GM15510 (cell line): Measurements from ENCODE around the gene TNS3.

Experiments
- POLR2A ChIP-seq: IDR thresholded peaks from 3 replicates; pipeline ENCODE4 v1.6.1; 2011; ENCODE audit warnings: borderline replicate concordance; ENCODE audit not compliant: insufficient read length; ENCODE audit errors: extremely low read depth

The TNS3 gene

DNA sequence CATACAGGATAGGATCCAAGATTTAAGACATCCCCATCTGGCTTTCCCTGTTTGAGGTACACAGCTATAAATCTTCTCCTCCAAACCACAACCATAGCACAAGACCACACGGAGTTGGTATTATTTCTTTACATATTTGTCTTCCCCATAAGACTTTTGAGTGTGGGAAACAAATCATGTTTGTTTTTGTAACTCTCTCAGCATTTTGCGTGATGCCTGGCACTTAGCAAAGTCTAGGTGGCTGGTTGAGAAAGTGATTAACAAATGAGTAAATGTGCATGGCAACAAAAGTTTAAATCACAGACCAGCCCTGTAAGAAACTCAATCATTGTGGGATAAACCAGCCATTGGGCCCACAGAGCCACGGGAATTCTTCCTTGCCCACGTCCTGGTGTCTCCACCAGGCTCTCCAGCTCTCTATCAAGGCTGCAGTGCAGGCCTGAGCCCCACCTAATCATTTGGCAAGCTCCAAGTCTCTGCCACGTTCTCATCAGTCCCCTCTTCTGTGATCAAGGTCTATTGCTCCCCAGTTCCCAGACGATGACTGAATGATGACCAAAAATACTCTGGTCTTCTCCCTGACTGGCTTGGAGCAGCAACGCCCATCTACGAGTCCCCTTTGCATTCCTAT is 317.8 kb downstream of the TNS3 start:
- TF ChIP-seq POLR2A: no peak

DNA sequence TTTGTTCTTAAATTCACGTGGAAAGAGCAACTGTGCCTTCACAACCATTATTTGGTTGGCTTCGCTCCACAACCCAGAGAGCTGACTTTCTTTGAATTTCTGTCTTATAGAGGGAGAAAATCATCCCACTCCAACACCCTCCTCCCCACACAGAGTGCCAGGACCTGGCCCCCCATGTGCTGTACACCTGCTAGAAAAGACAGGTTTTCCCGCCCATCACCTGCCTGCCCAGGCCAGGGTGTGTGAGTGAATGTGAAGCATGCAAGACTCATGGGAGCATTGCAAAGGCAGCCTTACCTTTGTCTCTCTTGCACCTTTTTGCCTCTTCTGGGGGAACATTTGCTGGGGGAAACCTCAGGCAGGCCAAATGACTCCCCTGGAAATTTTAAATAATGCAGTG is 319.0 kb downstream of the TNS3 start:
- TF ChIP-seq POLR2A: no peak

DNA sequence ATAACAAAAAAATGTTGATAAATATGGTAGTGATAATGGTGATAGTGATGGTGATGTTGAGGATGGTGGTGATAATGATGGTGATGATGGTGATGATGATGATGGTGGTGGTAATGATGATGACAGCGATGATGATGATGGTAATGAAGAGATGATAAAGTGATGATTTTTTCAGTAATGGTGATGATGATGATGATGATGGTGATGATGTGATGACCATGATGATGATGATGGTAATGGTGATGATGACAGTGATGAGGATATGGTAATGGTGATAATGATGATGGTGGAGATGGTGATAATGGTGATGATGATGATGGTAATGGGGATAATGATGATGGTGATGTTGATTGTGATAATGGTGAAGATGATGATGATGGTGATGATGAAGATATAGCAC is 321.6 kb downstream of the TNS3 start:
- TF ChIP-seq POLR2A: no peak

DNA sequence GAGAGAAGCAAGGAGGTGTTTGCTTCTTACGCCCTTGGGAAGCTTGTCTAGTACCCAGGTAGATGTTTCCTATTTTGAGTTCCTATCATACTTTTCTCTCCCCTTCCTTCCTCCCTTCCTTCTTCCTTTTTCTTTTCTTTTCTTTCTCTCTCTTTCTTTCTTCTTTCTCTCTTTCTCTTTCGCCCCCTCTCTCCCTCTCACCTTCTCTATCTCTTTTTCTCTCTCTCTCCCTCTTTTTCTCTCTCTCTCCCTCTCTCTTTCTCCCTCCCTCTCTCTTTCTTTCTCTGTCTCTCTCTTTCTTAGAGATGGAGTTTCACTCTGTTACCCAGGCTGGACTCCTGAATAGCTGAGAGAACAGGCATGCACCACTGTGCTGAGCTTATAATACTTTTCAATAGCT is 322.2 kb downstream of the TNS3 start:
- TF ChIP-seq POLR2A: no peak

GRCh38 chr7:47258798-47259197 is 323.1 kb downstream of the TNS3 start:
- TF ChIP-seq POLR2A: no peak

GRCh38 chr7:47256016-47256415 is 325.9 kb downstream of the TNS3 start:
- no peak for TF ChIP-seq POLR2A

DNA sequence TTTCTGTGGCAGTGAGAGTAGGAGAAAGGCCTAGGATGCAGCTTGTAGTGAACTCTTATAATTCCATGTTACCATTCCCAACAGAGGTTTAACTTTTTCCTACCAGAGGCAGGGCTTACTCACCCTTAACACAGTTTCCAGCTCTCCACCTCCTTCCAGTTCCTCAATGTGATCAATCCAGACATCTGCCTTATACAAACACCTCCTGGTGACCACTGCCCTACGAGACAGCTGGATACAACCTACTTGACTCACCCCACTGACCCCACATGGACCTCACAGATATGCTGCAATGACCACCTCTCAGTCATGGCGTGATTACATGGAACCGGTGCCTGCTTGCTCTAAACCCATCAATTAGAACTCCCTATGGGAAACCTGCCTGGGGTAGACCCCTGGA is 326.5 kb downstream of the TNS3 start:
- no peak for TF ChIP-seq POLR2A

- TF ChIP-seq POLR2A: no peak
Measured at GRCh38 chr7:47255007-47255406, 326.9 kb downstream of the TNS3 start.

DNA sequence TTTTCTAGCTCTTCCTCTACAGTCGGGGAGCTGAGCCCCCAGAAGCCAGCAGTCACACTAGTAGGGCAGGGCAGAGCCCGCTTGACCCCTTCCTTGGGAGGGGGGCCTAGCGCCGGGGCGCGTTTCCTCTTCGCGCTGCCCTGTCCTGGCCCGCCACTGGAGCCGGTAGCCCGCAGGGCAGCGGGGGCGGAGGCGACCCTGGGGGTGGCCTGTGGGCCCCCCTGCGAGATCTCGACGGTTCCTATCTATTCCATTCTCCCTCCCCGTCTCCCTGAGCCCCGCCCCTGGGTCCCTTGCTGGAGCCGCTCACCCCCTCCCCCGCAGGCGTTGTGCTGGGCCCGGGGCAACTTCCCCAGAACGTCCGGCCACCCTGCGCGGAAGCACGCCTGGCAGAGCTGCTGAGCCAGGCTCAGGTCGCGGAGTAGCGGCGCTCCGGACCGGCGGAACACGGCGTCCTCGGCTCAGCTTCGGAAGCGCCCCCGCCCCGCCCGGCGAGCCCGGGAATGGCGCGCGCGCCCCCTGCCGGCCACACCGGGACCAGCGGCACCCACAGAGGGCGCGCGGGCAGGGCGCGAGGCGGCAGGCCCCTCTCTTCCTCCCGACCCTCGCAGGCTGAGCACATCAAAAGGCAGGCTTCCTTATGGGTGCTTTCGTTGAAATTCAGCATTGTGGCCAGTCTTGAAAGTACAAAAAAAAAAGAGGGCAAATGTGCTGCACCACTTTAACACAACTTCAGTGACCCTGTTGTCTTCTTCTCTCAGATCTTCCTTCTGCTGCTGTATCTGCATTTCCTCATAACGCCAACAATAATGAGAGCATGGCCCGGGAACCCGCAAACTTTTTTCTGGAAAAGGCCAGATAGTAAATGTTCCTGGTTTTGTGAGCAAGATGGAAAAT is 327.6 kb downstream of the TNS3 start:
- TF ChIP-seq POLR2A: no peak

GRCh38 chr7:47253650-47254080 is 328.2 kb downstream of the TNS3 start:
- TF ChIP-seq POLR2A: no peak

DNA sequence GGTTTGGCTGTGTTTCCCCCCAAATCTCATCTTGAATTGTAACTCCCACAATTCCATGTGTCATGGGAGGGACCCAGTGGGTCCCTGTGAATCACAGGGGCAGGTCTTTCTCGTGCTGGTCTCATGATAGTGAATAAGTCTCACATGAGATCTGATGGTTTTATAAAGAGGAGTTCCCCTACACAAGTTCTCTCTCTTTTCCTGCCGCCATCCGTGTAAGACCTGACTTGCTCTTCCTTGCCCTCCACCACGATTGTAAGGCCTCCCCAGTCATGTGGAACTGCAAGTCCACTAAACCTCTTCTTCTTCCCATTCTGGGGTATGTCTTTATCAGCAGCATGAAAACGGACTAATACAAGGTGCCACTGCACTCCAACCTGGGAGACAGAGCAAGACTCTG is 329.2 kb downstream of the TNS3 start:
- no peak for TF ChIP-seq POLR2A

- no peak for TF ChIP-seq POLR2A
Measured at GRCh38 chr7:47249361-47249760, 332.6 kb downstream of the TNS3 start.

- no peak for TF ChIP-seq POLR2A
Measured at GRCh38 chr7:47248797-47249196, 333.1 kb downstream of the TNS3 start.

DNA sequence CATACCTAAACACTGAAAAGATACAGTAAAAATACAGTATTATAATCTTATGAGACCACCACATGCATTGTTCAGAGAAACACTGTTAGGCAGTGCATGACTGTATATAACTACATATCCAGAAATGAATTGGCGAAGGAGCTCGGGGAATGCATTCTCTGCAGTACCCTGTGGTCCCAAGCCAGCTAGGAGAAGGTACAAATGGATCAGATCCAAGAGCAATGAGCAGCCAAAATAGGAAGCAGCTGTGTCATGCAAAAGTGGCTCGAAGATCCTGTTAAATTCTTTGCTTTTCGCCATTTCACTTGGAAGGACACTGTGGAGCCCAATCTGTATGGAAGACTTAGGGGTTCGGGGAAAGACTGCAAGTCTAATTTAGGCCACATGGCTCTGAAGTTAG is 334.8 kb downstream of the TNS3 start:
- TF ChIP-seq POLR2A: no peak

DNA sequence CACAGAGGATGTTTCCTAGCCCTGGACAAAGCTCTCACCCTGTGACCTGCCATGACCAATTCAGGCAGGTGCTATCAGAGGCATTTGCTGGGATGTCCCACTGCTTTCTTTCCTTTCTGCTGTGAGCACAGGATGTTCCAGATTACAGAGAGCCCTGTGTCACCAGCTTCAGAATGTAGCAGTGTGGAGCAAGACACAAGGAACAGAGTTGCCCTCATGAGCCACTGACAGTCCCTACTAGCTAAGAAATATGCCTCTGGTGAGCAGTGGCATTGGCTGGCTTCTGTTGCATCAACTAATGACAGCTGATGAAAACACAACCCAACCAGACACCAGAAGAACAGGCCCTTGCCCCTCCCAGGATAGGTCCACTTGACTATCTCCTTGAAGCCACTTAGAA is 337.2 kb downstream of the TNS3 start:
- TF ChIP-seq POLR2A: no peak
